Stomach (tissue), 4 donors: ENCODE data around the gene ZBED4.

Experiments
- POLR2A ChIP-seq, 4 donors: fragments of 450-650 bp; IDR thresholded peaks; one replicate each; pipeline ENCODE4 v1.6.1; 2016; ENCODE audit warnings: antibody characterized with exemption in 4 of 4, control low read depth in 2 of 4, mild to moderate bottlenecking in 1 of 4, moderate library complexity in 1 of 4
- TF ChIP-seq, protein P1 (sequence below), 7 experiments: fragments of 450-650 bp in 4 of 7; fragments of 200-600 bp in 3 of 7; sonication (generic) in 3 of 7; IDR thresholded peaks; one replicate each; pipeline ENCODE4 v1.5.1; 2016 to 2019; ENCODE audit warnings: antibody characterized with exemption in 7 of 7, control low read depth in 2 of 7, mild to moderate bottlenecking in 1 of 7

DNA sequence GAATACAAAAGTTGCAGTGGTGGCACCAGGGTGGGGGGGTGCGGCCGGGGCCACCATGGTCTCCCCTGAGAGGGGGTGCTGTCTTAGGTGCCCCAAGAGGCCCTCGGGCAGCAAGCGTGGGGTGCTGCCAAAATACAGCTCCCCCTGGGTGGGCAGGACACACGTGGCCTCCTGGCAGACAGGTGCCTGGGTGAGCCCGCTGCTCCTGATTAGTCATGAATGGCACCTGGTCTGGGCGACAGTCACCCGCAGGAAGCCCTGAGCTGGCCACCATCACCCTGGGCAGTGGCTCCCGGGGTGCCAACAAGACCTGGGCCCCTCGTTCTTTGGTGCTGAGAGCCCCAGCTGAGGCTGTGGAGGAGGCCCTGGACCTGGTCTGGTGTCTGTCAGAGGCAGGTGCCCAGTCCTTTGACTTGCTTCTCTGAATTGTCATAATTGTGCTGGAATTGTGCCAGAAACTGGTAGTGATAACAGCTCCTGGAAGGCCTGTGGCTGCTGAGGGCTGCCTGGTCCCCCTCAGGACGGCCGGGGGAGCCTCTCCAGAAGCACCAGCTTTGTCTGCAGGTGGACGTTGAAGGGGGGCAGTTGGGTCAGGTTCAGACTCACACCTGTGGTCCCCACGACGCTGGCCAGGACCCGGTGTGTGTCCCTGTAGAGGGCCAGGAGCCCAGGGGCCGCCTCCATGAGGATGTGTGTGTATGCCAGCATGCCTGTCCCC is 49.8 kb downstream of the ZBED4 start:
- TF ChIP-seq, protein P1, sequence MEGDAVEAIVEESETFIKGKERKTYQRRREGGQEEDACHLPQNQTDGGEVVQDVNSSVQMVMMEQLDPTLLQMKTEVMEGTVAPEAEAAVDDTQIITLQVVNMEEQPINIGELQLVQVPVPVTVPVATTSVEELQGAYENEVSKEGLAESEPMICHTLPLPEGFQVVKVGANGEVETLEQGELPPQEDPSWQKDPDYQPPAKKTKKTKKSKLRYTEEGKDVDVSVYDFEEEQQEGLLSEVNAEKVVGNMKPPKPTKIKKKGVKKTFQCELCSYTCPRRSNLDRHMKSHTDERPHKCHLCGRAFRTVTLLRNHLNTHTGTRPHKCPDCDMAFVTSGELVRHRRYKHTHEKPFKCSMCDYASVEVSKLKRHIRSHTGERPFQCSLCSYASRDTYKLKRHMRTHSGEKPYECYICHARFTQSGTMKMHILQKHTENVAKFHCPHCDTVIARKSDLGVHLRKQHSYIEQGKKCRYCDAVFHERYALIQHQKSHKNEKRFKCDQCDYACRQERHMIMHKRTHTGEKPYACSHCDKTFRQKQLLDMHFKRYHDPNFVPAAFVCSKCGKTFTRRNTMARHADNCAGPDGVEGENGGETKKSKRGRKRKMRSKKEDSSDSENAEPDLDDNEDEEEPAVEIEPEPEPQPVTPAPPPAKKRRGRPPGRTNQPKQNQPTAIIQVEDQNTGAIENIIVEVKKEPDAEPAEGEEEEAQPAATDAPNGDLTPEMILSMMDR (IDR thresholded peaks at IDR 0.05) = no peak
- no peak for TF ChIP-seq POLR2A (IDR thresholded peaks at IDR 0.05)
